HepG2 (cell line): ENCODE results near the gene NME7. TPM values are rescaled to one million over a fixed set of nuclear protein-coding genes. Genes with fewer than 3 reads are reported as not detected.

Experiments
- ARID5B ChIP-seq: IDR thresholded peaks from 2 replicates; pipeline ENCODE4 v1.4.0; 2020; ENCODE audit warnings: mild to moderate bottlenecking, missing genetic modification reagents
- CENPT ChIP-seq: sonication (generic); formaldehyde crosslinking; IDR thresholded peaks from 2 replicates; pipeline ENCODE4 v1.8.0; 2022; ENCODE audit warnings: low read depth, mild to moderate bottlenecking, moderate library complexity, missing genetic modification reagents
- CREM ChIP-seq, 2 experiments: sonication (generic) in 1 of 2; formaldehyde crosslinking in 1 of 2; IDR thresholded peaks; 2 replicates each; pipeline versions ENCODE4 v1.4.0 to v1.6.1; 2016 to 2020; ENCODE audit warnings: antibody characterized with exemption in 1 of 2, mild to moderate bottlenecking in 1 of 2, missing genetic modification reagents in 1 of 2
- EZH2 ChIP-seq: conservative IDR thresholded peaks from 2 replicates; pipeline ENCODE4 v1.6.1; 2012; ENCODE audit warnings: mild to moderate bottlenecking, low read depth, low read length, moderate library complexity
- FLYWCH1 ChIP-seq: sonication (generic); formaldehyde crosslinking; IDR thresholded peaks from 2 replicates; pipeline ENCODE4 v1.8.1; 2023; ENCODE audit warnings: mild to moderate bottlenecking, missing genetic modification reagents
- FOXO1 ChIP-seq: sonication (generic); formaldehyde crosslinking; IDR thresholded peaks from 2 replicates; pipeline ENCODE4 v1.4.0; 2020; ENCODE audit warnings: missing genetic modification reagents
- FOXP4 ChIP-seq: sonication (generic); formaldehyde crosslinking; IDR thresholded peaks from 2 replicates; pipeline ENCODE4 v1.4.0; 2020; ENCODE audit warnings: missing genetic modification reagents
- GZF1 ChIP-seq: sonication (generic); formaldehyde crosslinking; IDR thresholded peaks from 2 replicates; pipeline ENCODE4 v1.5.1; 2020; ENCODE audit warnings: mild to moderate bottlenecking, missing genetic modification reagents
- KAT7 ChIP-seq: IDR thresholded peaks from 2 replicates; pipeline ENCODE4 v1.6.1; 2018; ENCODE audit warnings: borderline replicate concordance, missing compliant biosample characterization
- NR2F2 ChIP-seq: IDR thresholded peaks from 2 replicates; pipeline ENCODE4 v1.6.1; 2012; ENCODE audit warnings: low read depth, inconsistent platforms, borderline replicate concordance
- RARG ChIP-seq: sonication (generic); formaldehyde crosslinking; IDR thresholded peaks from 2 replicates; pipeline ENCODE4 v1.4.0; 2020; ENCODE audit warnings: low read depth, mild to moderate bottlenecking, missing genetic modification reagents
- SETDB1 ChIP-seq: sonication (generic); formaldehyde crosslinking; IDR thresholded peaks from 2 replicates; pipeline ENCODE4 v1.5.1; 2020; ENCODE audit warnings: missing genetic modification reagents, mild to moderate bottlenecking, borderline replicate concordance
- TEAD3 ChIP-seq: optimal IDR thresholded peaks from 2 replicates; pipeline ENCODE3; 2016; ENCODE audit warnings: borderline replicate concordance
- USF2 ChIP-seq, 2 experiments: sonication (generic) in 1 of 2; formaldehyde crosslinking in 1 of 2; IDR thresholded peaks; 2 replicates each; pipeline versions ENCODE4 v1.5.1 to v1.6.1; 2011 to 2020; ENCODE audit warnings: borderline replicate concordance in 1 of 2, low read depth in 1 of 2, low read length in 1 of 2, mild to moderate bottlenecking in 1 of 2, missing genetic modification reagents in 1 of 2, moderate library complexity in 1 of 2
- ZBTB42 ChIP-seq: sonication (generic); formaldehyde crosslinking; IDR thresholded peaks from 2 replicates; pipeline ENCODE4 v1.5.0; 2020; ENCODE audit warnings: mild to moderate bottlenecking, missing genetic modification reagents
- ZFP36 ChIP-seq: fragments of 150-350 bp; IDR thresholded peaks from 2 replicates; pipeline ENCODE4 v1.6.1; 2018; ENCODE audit warnings: borderline replicate concordance, low read length, low read depth; ENCODE audit not compliant: partially characterized antibody
- ZNF180 ChIP-seq: sonication (generic); formaldehyde crosslinking; IDR thresholded peaks from 2 replicates; pipeline ENCODE4 v1.4.0; 2020; ENCODE audit warnings: low read depth, missing genetic modification reagents, borderline replicate concordance
- ZNF263 ChIP-seq: sonication (generic); formaldehyde crosslinking; IDR thresholded peaks from 2 replicates; pipeline ENCODE4 v1.4.0; 2020; ENCODE audit warnings: missing genetic modification reagents
- ZNF496 ChIP-seq: sonication (generic); formaldehyde crosslinking; IDR thresholded peaks from 2 replicates; pipeline ENCODE4 v1.8.1; 2023; ENCODE audit warnings: mild to moderate bottlenecking, moderate library complexity, missing genetic modification reagents; ENCODE audit not compliant: insufficient replicate concordance
- ZNF580 ChIP-seq: IDR thresholded peaks from 2 replicates; pipeline ENCODE4 v1.6.1; 2016; ENCODE audit warnings: low read depth, borderline replicate concordance
- ZNF746 ChIP-seq: sonication (generic); formaldehyde crosslinking; IDR thresholded peaks from 2 replicates; pipeline ENCODE4 v1.8.0; 2022; ENCODE audit warnings: mild to moderate bottlenecking, missing genetic modification reagents
- polyA plus RNA-seq, 8 experiments: library from polyadenylated mRNA; depleted of rRNA in 3 of 8; stranded (reverse) in 7 of 8; unstranded in 1 of 8; fragments of >200 nt; fragmentation: Illumina TruSeq in 4 of 8; extraction: Trizol in 4 of 8; gene quantifications; 2 replicates each; pipeline versions ENCODE4 v1.2.1 to v1.2.3, GENCODE V29; 2011 to 2016; ENCODE audit warnings: low read depth in 4 of 8, missing spikeins in 1 of 8, mixed read lengths in 1 of 8; ENCODE audit not compliant: insufficient read depth in 1 of 8
- total RNA-seq, 5 experiments: library from RNA; depleted of rRNA; stranded (reverse); fragments of >200 nt; fragmentation: Illumina TruSeq; extraction: Trizol; gene quantifications; 2 replicates each; pipeline ENCODE4 v1.2.3, GENCODE V29; 2016; ENCODE audit warnings: low read depth in 1 of 5

NME7 gene
- total and polyA plus RNA-seq, 2 of the 13 experiments (the other 11 are each of a cell fraction or from before 2014, with no cell fraction given): 9.4 to 22.5 TPM

DNA sequence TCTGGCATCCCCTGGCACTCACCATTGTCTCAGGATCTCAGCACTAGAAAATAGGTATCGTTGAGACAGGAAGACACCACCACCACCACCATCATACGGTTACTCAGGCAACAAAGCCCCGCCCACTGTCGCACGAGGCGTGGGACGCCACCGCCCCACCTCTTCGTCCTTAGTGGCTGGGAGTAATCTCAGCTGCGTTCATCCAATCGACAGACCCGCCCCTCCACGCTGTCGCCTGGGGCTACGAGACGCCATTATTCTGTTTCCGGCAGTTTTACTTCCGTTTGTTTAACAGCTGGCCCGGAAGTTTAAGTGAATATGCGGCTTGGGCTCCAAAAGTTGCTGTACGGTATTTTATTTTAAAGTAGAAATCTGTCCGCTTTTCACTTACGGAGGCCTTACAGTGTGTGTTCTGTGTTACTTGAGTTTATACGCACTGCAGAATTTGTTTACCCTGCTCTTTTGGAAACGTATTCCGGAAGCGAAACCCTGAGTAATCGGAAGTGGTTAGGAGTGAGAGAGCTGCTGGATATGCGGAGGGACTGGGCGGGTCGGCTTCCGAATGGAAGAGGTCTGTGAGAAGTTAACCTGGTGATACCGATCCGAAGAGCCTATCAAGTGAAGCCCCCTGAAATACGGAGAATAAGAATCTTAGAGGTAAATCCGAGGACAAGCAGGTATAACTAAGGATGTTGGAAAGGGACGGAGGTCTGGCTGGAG lies at the start of gene NME7, which contains the start of gene BLZF1 (continued):
- TF ChIP-seq ARID5B (CRISPR knock-in tag): no peak
- TF ChIP-seq ZFP36: no peak
- TF ChIP-seq KAT7 (CRISPR knock-in tag): no peak
- TF ChIP-seq USF2 (IDR thresholded peaks at IDR 0.05; ENCODE audit: low read depth, low read length): no peak
- TF ChIP-seq USF2 (CRISPR knock-in tag; IDR thresholded peaks at IDR 0.05; ENCODE audit: borderline replicate concordance): no peak
- TF ChIP-seq RARG (CRISPR knock-in tag): no peak
- no peak for TF ChIP-seq TEAD3 (CRISPR knock-in tag)
- 0 out of 2 replicates have a peak, but pooled peaks have one; percentile 19 for TF ChIP-seq FOXP4 (CRISPR knock-in tag)
- no peak for TF ChIP-seq FOXO1 (CRISPR knock-in tag)
- peak; percentile 91 for TF ChIP-seq CREM (IDR thresholded peaks at IDR 0.05)
- TF ChIP-seq CREM (CRISPR knock-in tag; IDR thresholded peaks at IDR 0.05): no peak
- no peak; the same call in 1 of the 2 replicates for TF ChIP-seq ZNF580 (CRISPR knock-in tag)
- no peak for TF ChIP-seq CENPT (CRISPR knock-in tag)
- no peak for TF ChIP-seq ZNF263
- no peak for TF ChIP-seq ZNF180 (CRISPR knock-in tag)
- TF ChIP-seq NR2F2: no peak
- TF ChIP-seq EZH2: no peak
- TF ChIP-seq ZNF746 (CRISPR knock-in tag): no peak
- TF ChIP-seq GZF1 (CRISPR knock-in tag): no peak
- no peak for TF ChIP-seq SETDB1 (CRISPR knock-in tag)
- no peak for TF ChIP-seq ZBTB42 (CRISPR knock-in tag)
- no peak for TF ChIP-seq FLYWCH1 (CRISPR knock-in tag)
- no peak for TF ChIP-seq ZNF496 (CRISPR knock-in tag)
